Measurements from ENCODE around the gene CALN1.

CALN1 gene

GRCh38 chr7:72334066-72334465 is 78.1 kb downstream of the CALN1 start:
- no peak overlapping the region for H3K23ac ChIP-seq (ENCODE audit: low read length in 2 of 2)
- H3K36me3 ChIP-seq (ENCODE audit: control insufficient read depth in 1 of 2, insufficient read depth in 2 of 2, low read depth in 1 of 2, low read length in 2 of 2), result no peaks in the 10 kb centered on the region
- peaks cover 6% of the 10 kb centered on the region for H3K4me1 ChIP-seq (ENCODE audit: control insufficient read depth, insufficient read depth, low read depth, low read length)
- no peak overlapping the region for H3K18ac ChIP-seq (ENCODE audit: low read depth in 1 of 2, low read length in 2 of 2)
- H3K27me3 ChIP-seq (ENCODE audit: control insufficient read depth in 1 of 2, insufficient read depth in 1 of 2, low read length in 2 of 2), result peaks cover 25 to 48% of the 10 kb centered on the region in 2 experiments
- H2BK12ac ChIP-seq (ENCODE audit: low read length in 2 of 2), result no peak overlapping the region
- H3K4ac ChIP-seq (ENCODE audit: low read depth in 1 of 2, low read length in 2 of 2), result no peak overlapping the region
- no peaks in the 10 kb centered on the region for H3K9me3 ChIP-seq (ENCODE audit: control insufficient read depth, low read length)
- WGBS, result 33% methylated on average over 5 of the region's 6 CpGs
- no peak overlapping the region for H2AK5ac ChIP-seq (ENCODE audit: low read length, severe bottlenecking)
- H2BK120ac ChIP-seq (ENCODE audit: low read depth, low read length), result no peak overlapping the region
- H3K14ac ChIP-seq (ENCODE audit: low read length in 2 of 2), result no peak overlapping the region
- no peak overlapping the region for H2BK5ac ChIP-seq (ENCODE audit: low read depth, low read length, poor library complexity, severe bottlenecking)
- no peak overlapping the region for H2BK15ac ChIP-seq (ENCODE audit: low read depth, poor library complexity, severe bottlenecking)
- H3K9ac ChIP-seq (ENCODE audit: low read length), result no peak overlapping the region
- no peak overlapping the region for H3K4me2 ChIP-seq (ENCODE audit: low read length, poor library complexity, severe bottlenecking)
- DNase-seq, result no peak
- no peaks in the 10 kb centered on the region for H3K79me1 ChIP-seq (replicated peaks; ENCODE audit: low read length, poor library complexity, severe bottlenecking)
- no peak overlapping the region for H4K91ac ChIP-seq (ENCODE audit: low read length)
- no peak overlapping the region for H3K4me3 ChIP-seq (ENCODE audit: insufficient read depth in 1 of 2, low read depth in 1 of 2, low read length in 2 of 2)
- no peak overlapping the region for H4K8ac ChIP-seq (ENCODE audit: low read length)
- H3K27ac ChIP-seq (ENCODE audit: low read length, poor library complexity, severe bottlenecking), result no peak overlapping the region
- H2AFZ ChIP-seq (ENCODE audit: low read depth, low read length), result no peak overlapping the region

GRCh38 chr7:72326811-72327210 is 85.3 kb downstream of the CALN1 start:
- H3K18ac ChIP-seq (ENCODE audit: low read depth in 1 of 2, low read length in 2 of 2), result no peak overlapping the region
- H2AK5ac ChIP-seq (ENCODE audit: low read length, severe bottlenecking), result no peak overlapping the region
- no peak overlapping the region for H3K27ac ChIP-seq (ENCODE audit: low read length, poor library complexity, severe bottlenecking)

GRCh38 chr7:72326365-72326764 is 85.8 kb downstream of the CALN1 start:
- peaks cover 0 to 3% of the 10 kb centered on the region in 2 experiments for H3K27me3 ChIP-seq (ENCODE audit: control insufficient read depth in 1 of 2, insufficient read depth in 1 of 2, low read length in 2 of 2)
- H3K4ac ChIP-seq (ENCODE audit: low read depth in 1 of 2, low read length in 2 of 2), result no peak overlapping the region
- DNase-seq, result no peak
- no peak overlapping the region for H3K4me3 ChIP-seq (ENCODE audit: insufficient read depth in 1 of 2, low read depth in 1 of 2, low read length in 2 of 2)
- no peak overlapping the region for H2BK5ac ChIP-seq (ENCODE audit: low read depth, low read length, poor library complexity, severe bottlenecking)
- H2BK12ac ChIP-seq (ENCODE audit: low read length in 2 of 2), result no peak overlapping the region
- no peaks in the 10 kb centered on the region for H3K4me1 ChIP-seq (ENCODE audit: control insufficient read depth, insufficient read depth, low read depth, low read length)
- no peak overlapping the region for H3K4me2 ChIP-seq (ENCODE audit: low read length, poor library complexity, severe bottlenecking)
- no peaks in the 10 kb centered on the region for H3K9me3 ChIP-seq (ENCODE audit: control insufficient read depth, low read length)
- no peak overlapping the region for H3K18ac ChIP-seq (ENCODE audit: low read depth in 1 of 2, low read length in 2 of 2)
- no peak overlapping the region for H3K9ac ChIP-seq (ENCODE audit: low read length)
- H3K27ac ChIP-seq (ENCODE audit: low read length, poor library complexity, severe bottlenecking), result no peak overlapping the region
- WGBS, result 75% methylated on average over 4 of the region's 4 CpGs
- H2BK120ac ChIP-seq (ENCODE audit: low read depth, low read length), result no peak overlapping the region
- H3K79me1 ChIP-seq (replicated peaks; ENCODE audit: low read length, poor library complexity, severe bottlenecking), result no peaks in the 10 kb centered on the region
- no peak overlapping the region for H2AFZ ChIP-seq (ENCODE audit: low read depth, low read length)
- no peak overlapping the region for H2BK15ac ChIP-seq (ENCODE audit: low read depth, poor library complexity, severe bottlenecking)
- H3K23ac ChIP-seq (ENCODE audit: low read length in 2 of 2), result no peak overlapping the region
- no peak overlapping the region for H4K8ac ChIP-seq (ENCODE audit: low read length)
- H3K36me3 ChIP-seq (ENCODE audit: control insufficient read depth in 1 of 2, insufficient read depth in 2 of 2, low read depth in 1 of 2, low read length in 2 of 2), result no peaks in the 10 kb centered on the region
- H3K14ac ChIP-seq (ENCODE audit: low read length in 2 of 2), result no peak overlapping the region
- no peak overlapping the region for H2AK5ac ChIP-seq (ENCODE audit: low read length, severe bottlenecking)
- H4K91ac ChIP-seq (ENCODE audit: low read length), result no peak overlapping the region

More at GRCh38 chr7:72326811-72327210, 85.3 kb downstream of the CALN1 start:
- H4K91ac ChIP-seq (ENCODE audit: low read length), result no peak overlapping the region
- H3K9ac ChIP-seq (ENCODE audit: low read length), result no peak overlapping the region
- no peak overlapping the region for H2BK12ac ChIP-seq (ENCODE audit: low read length in 2 of 2)
- H2BK120ac ChIP-seq (ENCODE audit: low read depth, low read length), result no peak overlapping the region
- no peak overlapping the region for H3K4me3 ChIP-seq (ENCODE audit: insufficient read depth in 1 of 2, low read depth in 1 of 2, low read length in 2 of 2)
- no peak overlapping the region for H2AFZ ChIP-seq (ENCODE audit: low read depth, low read length)
- peaks cover 0 to 3% of the 10 kb centered on the region in 2 experiments for H3K27me3 ChIP-seq (ENCODE audit: control insufficient read depth in 1 of 2, insufficient read depth in 1 of 2, low read length in 2 of 2)
- no peak for DNase-seq
- no peaks in the 10 kb centered on the region for H3K79me1 ChIP-seq (replicated peaks; ENCODE audit: low read length, poor library complexity, severe bottlenecking)
- no peak overlapping the region for H2BK5ac ChIP-seq (ENCODE audit: low read depth, low read length, poor library complexity, severe bottlenecking)
- H3K4me2 ChIP-seq (ENCODE audit: low read length, poor library complexity, severe bottlenecking), result no peak overlapping the region
- no peaks in the 10 kb centered on the region for H3K4me1 ChIP-seq (ENCODE audit: control insufficient read depth, insufficient read depth, low read depth, low read length)
- H4K8ac ChIP-seq (ENCODE audit: low read length), result no peak overlapping the region
- no peaks in the 10 kb centered on the region for H3K9me3 ChIP-seq (ENCODE audit: control insufficient read depth, low read length)
- no peak overlapping the region for H2BK15ac ChIP-seq (ENCODE audit: low read depth, poor library complexity, severe bottlenecking)
- H3K14ac ChIP-seq (ENCODE audit: low read length in 2 of 2), result no peak overlapping the region
- H3K4ac ChIP-seq (ENCODE audit: low read depth in 1 of 2, low read length in 2 of 2), result no peak overlapping the region
- no peak overlapping the region for H3K23ac ChIP-seq (ENCODE audit: low read length in 2 of 2)
- H3K36me3 ChIP-seq (ENCODE audit: control insufficient read depth in 1 of 2, insufficient read depth in 2 of 2, low read depth in 1 of 2, low read length in 2 of 2), result no peaks in the 10 kb centered on the region

- H2AK5ac ChIP-seq (ENCODE audit: low read length, severe bottlenecking), result no peak overlapping the region
- no peak overlapping the region for H3K9ac ChIP-seq (ENCODE audit: low read length)
- no peak overlapping the region for H2AFZ ChIP-seq (ENCODE audit: low read depth, low read length)
- peaks cover 0 to 3% of the 10 kb centered on the region in 2 experiments for H3K27me3 ChIP-seq (ENCODE audit: control insufficient read depth in 1 of 2, insufficient read depth in 1 of 2, low read length in 2 of 2)
- no peaks in the 10 kb centered on the region for H3K36me3 ChIP-seq (ENCODE audit: control insufficient read depth in 1 of 2, insufficient read depth in 2 of 2, low read depth in 1 of 2, low read length in 2 of 2)
- H3K4me2 ChIP-seq (ENCODE audit: low read length, poor library complexity, severe bottlenecking), result no peak overlapping the region
- no peak overlapping the region for H3K23ac ChIP-seq (ENCODE audit: low read length in 2 of 2)
- H3K27ac ChIP-seq (ENCODE audit: low read length, poor library complexity, severe bottlenecking), result no peak overlapping the region
- H2BK120ac ChIP-seq (ENCODE audit: low read depth, low read length), result no peak overlapping the region
- no peaks in the 10 kb centered on the region for H3K9me3 ChIP-seq (ENCODE audit: control insufficient read depth, low read length)
- DNase-seq, result no peak
- no peak overlapping the region for H3K4ac ChIP-seq (ENCODE audit: low read depth in 1 of 2, low read length in 2 of 2)
- no peaks in the 10 kb centered on the region for H3K79me1 ChIP-seq (replicated peaks; ENCODE audit: low read length, poor library complexity, severe bottlenecking)
- H2BK12ac ChIP-seq (ENCODE audit: low read length in 2 of 2), result no peak overlapping the region
- no peaks in the 10 kb centered on the region for H3K4me1 ChIP-seq (ENCODE audit: control insufficient read depth, insufficient read depth, low read depth, low read length)
- H3K14ac ChIP-seq (ENCODE audit: low read length in 2 of 2), result no peak overlapping the region
- H3K4me3 ChIP-seq (ENCODE audit: insufficient read depth in 1 of 2, low read depth in 1 of 2, low read length in 2 of 2), result no peak overlapping the region
- H2BK15ac ChIP-seq (ENCODE audit: low read depth, poor library complexity, severe bottlenecking), result no peak overlapping the region
- 89% methylated on average over 3 of the region's 5 CpGs for WGBS
- H4K91ac ChIP-seq (ENCODE audit: low read length), result no peak overlapping the region
- no peak overlapping the region for H4K8ac ChIP-seq (ENCODE audit: low read length)
- H3K18ac ChIP-seq (ENCODE audit: low read depth in 1 of 2, low read length in 2 of 2), result no peak overlapping the region
- no peak overlapping the region for H2BK5ac ChIP-seq (ENCODE audit: low read depth, low read length, poor library complexity, severe bottlenecking)
Observed at GRCh38 chr7:72325561-72325960, 86.6 kb downstream of the CALN1 start.
